Ascending aorta (tissue), 2 donors: ENCODE results near the gene NPY4R. TPM values are rescaled to one million over a fixed set of nuclear protein-coding genes. Genes with fewer than 3 reads are reported as not detected.
"Not testable (repeated sequence)": the region's sequence is repeated elsewhere in the genome, so short reads cannot be mapped to it uniquely, and the experiment has no call there.

Experiments
- DNase-seq, 2 donors: peaks; one replicate each; pipeline ENCODE4 v3.0.0-alpha.2; 2019; ENCODE audit warnings: low spot score in 2 of 2
- H3K27ac ChIP-seq, 2 donors: fragments of 200-600 bp; sonication (generic); one replicate each; pipeline ENCODE4 v1.5.1; 2016 to 2017; ENCODE audit warnings: mild to moderate bottlenecking in 1 of 2
- H3K27me3 ChIP-seq: fragments of 200-600 bp; sonication (generic); one replicate; pipeline ENCODE4 v1.5.1; 2017
- H3K36me3 ChIP-seq, 2 donors: fragments of 200-600 bp; sonication (generic); one replicate each; pipeline ENCODE4 v1.5.1; 2016
- H3K4me1 ChIP-seq, 2 donors: fragments of 200-600 bp; sonication (generic); one replicate each; pipeline ENCODE4 v1.5.1; 2016 to 2017; ENCODE audit warnings: mild to moderate bottlenecking in 1 of 2
- H3K4me3 ChIP-seq, 2 donors: fragments of 200-600 bp; sonication (generic); one replicate each; pipeline ENCODE4 v1.5.1; 2016 to 2017; ENCODE audit warnings: mild to moderate bottlenecking in 1 of 2
- H3K9me3 ChIP-seq, 2 donors: fragments of 200-600 bp; sonication (generic); one replicate each; pipeline ENCODE4 v1.5.1; 2016
- intact Hi-C: fragments of 100-400 bp; cut with DNase I; formaldehyde crosslinking; loops from one replicate; pipeline ENCODE4 v1.15.1; 2023
- total RNA-seq: library from RNA; depleted of rRNA; stranded (reverse); fragments of >200 nt; gene quantifications from one replicate; pipeline ENCODE4 v1.1.0, GENCODE V29; 2016

The NPY4R gene
- total RNA-seq, 1 donor from 2014 or later = not detected

DNA sequence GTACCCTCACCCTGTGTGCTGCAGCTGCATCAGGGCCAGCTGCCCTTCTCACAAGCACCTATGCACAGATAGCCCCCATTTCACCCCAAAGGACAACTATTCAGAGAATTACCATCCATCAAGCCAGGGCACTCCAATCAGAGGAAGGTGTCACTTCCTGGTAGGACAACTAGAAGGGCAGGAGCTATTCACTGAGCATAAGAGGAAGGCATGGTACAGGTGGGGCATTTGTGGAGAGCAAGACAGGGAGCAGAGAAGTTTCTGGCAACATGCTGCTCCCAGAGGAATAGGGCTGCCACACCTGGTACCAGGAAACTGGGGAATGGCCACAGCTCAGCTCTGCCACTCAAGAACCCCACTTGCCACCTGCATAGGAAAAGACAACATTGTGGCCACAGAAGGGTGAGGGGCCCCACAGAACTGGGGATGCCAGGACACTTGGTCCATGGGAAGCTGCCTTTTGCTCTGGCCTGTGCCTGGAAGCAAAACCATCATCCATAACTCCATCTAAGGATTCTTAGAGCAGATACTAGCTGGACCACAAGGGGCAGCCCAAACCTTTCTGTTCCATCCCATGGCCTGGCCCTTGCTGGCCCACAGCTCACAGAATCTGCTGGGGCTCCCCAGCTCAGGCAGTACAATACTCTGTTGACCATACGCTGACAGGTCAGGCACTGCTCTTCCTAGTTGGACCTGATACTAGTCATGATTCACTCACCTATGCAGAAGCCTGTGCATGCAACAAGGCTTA is 25.8 kb upstream of the NPY4R start:
- H3K36me3 ChIP-seq, H3K4me1 ChIP-seq, intact Hi-C loops, H3K4me3 ChIP-seq, H3K27ac ChIP-seq, H3K9me3 ChIP-seq, DNase-seq, H3K27me3 ChIP-seq: not testable (repeated sequence)

DNA sequence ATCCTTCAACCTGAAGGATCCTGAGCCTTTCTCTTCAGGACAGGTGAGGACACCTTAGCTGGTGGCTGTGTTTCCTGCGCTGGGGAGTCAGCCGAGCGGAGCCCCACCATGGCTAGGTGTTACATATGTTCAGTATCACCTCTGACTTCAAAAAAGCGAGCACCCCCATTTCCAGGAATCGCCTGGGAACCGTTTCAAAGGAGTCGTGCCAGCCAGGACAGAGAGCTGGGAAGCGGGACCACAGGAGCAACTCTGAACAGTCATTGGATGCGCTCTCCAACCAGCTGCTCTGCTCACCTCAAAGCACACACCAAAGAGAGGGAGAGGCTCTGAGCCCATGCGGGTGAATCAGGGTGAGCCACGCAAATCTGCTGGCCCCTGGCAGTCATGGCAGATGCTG is 24.5 kb upstream of the NPY4R start:
- H3K4me3 ChIP-seq, intact Hi-C loops, H3K4me1 ChIP-seq, H3K9me3 ChIP-seq, H3K27me3 ChIP-seq, H3K27ac ChIP-seq, DNase-seq, H3K36me3 ChIP-seq: not testable (repeated sequence)

DNA sequence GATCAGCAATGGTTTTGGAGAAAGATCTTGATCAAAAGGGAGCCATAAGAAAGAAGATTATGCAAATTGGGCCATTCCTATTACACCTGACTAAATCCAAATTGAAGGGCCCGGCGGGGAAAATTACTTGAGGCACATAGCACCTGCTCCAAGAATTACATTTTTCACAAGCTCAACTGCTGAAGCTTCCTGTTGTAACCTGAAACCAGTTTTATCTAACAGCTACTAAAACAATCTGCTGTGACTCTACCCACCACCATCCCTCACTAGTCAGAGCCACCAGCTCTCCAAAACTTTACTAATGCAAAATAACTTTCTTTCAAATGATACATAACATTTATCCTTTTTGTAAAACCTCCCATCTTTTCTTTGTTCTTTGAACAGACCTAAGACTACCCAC is 20.7 kb upstream of the NPY4R start:
- H3K27me3 ChIP-seq, H3K36me3 ChIP-seq, H3K4me1 ChIP-seq, H3K27ac ChIP-seq, H3K9me3 ChIP-seq, intact Hi-C loops, DNase-seq, H3K4me3 ChIP-seq: not testable (repeated sequence)

DNA sequence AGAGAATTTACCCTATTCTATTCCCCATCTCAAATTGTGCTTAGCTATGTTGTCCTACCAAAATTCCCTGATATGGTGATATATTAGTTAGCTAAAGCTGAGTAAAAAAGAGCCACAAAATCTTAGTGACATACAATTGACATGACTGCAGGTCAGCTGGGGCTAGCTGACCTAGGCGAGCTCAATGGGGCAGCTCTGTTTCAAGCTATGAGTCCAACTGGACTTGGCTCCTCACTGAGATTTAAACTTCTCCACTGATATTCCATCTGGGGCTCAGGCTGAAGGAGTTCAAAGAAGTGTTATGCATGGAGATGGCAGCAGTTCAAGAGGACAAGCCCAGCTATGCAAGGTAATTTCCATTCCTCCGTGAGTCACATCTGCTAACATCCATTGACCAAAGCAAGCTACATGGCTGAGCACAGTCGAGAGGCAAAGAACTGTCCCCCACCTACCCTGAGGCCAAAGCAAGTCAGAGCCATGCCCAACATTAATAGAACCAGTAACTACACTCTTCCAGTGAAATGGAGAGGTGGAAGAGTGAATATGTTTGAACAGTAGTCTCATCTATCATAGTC is 9.1 kb upstream of the NPY4R start:
- DNase-seq, H3K27ac ChIP-seq, H3K9me3 ChIP-seq, H3K4me3 ChIP-seq, intact Hi-C loops, H3K4me1 ChIP-seq, H3K36me3 ChIP-seq, H3K27me3 ChIP-seq: not testable (repeated sequence)

DNA sequence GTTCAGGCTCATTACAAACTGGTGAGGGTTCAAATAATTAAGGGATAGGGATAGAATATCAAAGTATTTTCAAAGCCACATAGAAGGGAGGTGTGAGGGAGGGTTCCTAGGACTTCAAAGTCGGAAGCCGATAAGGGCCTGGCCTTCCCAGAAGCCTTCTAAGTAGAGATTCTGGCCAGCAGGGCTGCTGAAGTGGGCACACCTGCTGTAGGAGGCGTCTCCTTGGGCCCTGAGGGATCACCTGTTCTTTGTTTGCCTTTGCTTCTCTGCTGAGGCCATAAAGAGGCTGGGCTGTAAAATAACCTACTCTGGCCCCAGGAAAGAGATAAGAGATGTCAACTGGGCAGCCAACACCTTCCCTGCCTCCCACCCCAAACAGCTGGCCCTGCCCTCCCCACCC is 8.0 kb upstream of the NPY4R start:
- intact Hi-C loops, H3K4me3 ChIP-seq: not testable (repeated sequence)

DNA sequence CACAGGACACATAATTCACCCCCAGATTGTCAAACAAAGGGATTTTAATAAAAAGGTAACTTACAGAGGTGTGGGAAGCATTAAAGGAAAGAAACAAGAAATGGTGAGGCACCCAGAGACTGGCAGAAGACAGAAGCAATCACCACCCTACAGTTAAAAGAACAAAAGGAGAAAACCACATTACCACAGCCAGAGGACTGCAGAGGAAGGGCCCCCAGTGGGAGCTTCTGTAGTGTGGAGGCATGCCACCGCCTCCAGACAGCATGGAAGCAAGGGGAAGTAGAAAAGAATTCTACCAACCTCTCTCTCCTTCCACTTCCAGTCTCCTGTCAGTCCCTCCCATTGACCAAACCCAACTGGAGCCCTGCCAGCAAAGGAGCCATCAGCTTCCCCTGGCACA is 4.4 kb upstream of the NPY4R start:
- DNase-seq, H3K27ac ChIP-seq, intact Hi-C loops, H3K4me3 ChIP-seq, H3K9me3 ChIP-seq, H3K36me3 ChIP-seq, H3K27me3 ChIP-seq, H3K4me1 ChIP-seq: not testable (repeated sequence)

More for the DNA sequence above, 8.0 kb upstream of the NPY4R start:
- not testable (repeated sequence) for H3K36me3 ChIP-seq, H3K27me3 ChIP-seq, H3K4me1 ChIP-seq, H3K27ac ChIP-seq, DNase-seq, H3K9me3 ChIP-seq

DNA sequence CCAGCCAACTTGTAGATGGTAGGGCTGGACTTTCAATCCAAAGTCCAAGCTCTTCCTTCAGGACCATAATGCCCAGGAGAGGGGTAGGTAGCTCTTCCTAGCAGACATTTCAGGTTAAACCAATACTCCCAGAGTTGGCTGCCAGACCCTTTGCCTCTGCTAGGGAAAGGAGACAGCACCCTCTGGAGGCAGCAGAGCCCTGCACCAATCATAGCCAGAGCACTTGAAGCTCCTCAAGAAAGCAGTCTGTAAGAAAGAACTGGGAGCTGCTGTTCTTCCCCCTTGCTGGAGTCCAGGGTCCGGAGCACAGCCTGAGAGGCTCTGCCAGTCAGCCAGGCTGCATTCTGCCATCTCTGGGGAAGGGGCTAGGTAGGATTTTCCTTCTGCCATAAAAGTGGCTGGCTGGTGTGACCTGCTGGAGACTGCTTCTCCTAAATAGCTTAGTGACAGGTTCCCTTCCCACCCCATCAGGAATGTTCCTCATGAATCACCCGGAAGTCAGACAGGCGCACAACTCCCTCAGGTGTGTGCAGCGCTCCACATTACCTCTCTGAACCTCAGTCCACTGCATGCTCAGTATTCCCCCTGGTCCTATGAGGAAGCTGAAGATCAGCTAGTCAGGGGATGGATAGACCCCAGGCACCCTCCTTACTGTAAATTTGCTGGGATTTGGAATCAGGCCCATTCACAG is 2.5 kb upstream of the NPY4R start:
- H3K4me1 ChIP-seq, H3K36me3 ChIP-seq, DNase-seq, H3K4me3 ChIP-seq, H3K27me3 ChIP-seq, H3K9me3 ChIP-seq, intact Hi-C loops, H3K27ac ChIP-seq: not testable (repeated sequence)

DNA sequence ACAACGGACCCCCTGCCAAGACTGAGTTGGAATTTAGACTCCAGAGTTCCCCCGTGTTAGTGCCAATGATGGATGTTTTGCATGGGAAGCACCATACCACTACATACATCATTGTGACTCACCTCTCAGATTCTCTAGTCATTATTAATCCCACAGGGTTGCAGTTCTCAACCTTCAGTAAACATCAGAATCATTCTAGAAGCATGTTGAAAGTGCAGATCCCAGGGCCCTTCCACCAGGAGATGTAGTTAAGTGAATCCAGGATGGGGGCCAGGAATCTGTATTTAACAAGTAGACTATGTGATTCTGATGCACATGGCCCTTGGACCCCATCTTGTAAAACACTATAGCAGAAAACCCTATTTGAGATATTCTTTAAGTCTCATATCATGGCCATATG is 2.1 kb downstream of the NPY4R start:
- H3K27me3 ChIP-seq, H3K9me3 ChIP-seq, H3K36me3 ChIP-seq, intact Hi-C loops, DNase-seq, H3K4me1 ChIP-seq, H3K27ac ChIP-seq, H3K4me3 ChIP-seq: not testable (repeated sequence)

DNA sequence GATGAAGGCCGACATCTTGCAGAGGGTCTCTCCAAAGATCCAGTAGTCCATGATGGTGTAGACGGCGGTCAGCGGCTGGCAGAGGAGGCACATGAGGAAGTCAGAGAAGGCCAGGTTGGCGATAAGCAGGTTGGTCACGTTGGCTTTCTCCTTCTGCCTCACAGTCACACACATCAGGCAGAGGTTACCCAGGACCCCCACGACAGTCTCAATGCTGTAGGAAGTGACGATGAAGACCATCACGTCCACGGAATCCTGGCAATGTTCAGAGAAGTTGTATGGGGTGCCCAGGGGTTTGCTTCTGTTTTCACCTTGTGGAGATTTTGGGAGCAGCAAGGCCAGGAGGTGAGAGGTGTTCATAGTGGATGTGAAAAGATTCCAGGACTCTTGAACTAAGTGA is 3.5 kb downstream of the NPY4R start:
- DNase-seq, H3K36me3 ChIP-seq, H3K4me3 ChIP-seq, H3K4me1 ChIP-seq, H3K9me3 ChIP-seq, intact Hi-C loops, H3K27ac ChIP-seq, H3K27me3 ChIP-seq: not testable (repeated sequence)

DNA sequence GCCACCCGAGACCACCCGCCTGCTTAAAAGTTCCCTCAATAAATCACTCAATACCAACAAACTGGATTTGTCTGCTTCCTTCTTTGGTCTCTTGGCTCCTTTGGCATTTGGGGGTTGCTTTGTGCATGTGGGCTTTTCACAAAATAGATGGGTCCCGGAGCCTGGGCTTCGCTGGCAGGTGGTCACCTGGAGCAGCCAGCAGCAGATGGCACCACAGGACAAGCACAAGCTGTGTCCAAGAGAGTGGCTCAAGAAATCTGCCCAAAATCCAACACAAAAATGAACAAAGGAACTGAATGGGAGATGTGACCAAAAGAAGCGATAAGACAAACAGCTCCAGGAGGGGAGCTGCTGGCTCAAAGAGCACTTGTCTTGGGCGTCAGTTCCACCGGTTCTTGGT is 6.2 kb downstream of the NPY4R start:
- H3K9me3 ChIP-seq = not testable (repeated sequence)

DNA sequence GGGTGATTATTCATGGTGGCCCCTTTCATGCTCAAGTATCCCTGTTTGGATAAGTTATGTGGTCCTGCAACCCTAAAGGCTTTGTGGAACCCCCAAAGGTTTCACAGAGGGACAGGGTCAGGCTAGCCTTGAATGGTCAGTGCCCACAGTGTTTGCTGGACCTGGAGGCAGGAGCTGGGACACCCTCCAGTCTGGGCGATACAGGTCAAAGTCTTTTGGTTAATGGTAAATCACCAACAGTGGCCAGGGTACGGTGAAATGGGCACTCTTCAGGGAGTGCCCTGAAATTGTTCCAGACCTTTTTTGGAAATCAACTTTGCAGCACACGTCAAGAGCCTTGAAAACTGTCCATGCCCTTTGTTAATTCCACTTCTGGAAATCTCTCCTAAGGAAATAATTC is 8.7 kb downstream of the NPY4R start:
- H3K27me3 ChIP-seq, intact Hi-C loops, H3K27ac ChIP-seq, H3K9me3 ChIP-seq, H3K36me3 ChIP-seq, H3K4me3 ChIP-seq, H3K4me1 ChIP-seq, DNase-seq: not testable (repeated sequence)

More for the DNA sequence above, 6.2 kb downstream of the NPY4R start:
- H3K4me1 ChIP-seq, DNase-seq, H3K36me3 ChIP-seq, H3K4me3 ChIP-seq, H3K27ac ChIP-seq, intact Hi-C loops, H3K27me3 ChIP-seq: not testable (repeated sequence)

DNA sequence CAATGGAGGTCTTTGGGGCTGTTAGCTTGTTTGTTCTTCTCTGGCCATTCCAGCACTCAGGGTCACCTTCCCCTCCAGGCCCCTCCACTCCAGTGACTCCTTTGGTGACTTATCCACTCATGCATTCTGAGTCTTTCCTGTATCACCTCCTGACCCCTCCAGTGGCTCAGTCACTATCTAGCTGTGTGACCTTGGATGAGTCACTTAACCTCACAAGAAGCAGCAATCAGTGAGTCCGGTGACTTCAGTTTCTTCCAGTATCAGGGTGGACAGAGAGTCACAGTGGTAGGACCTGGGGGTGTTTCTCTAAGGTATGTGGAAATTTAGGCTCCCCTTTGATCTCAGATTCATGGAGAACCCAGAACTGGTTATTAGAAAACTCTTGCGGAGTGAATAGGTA is 9.8 kb downstream of the NPY4R start:
- H3K27me3 ChIP-seq, H3K4me1 ChIP-seq, H3K27ac ChIP-seq, DNase-seq, intact Hi-C loops, H3K4me3 ChIP-seq, H3K9me3 ChIP-seq, H3K36me3 ChIP-seq: not testable (repeated sequence)

DNA sequence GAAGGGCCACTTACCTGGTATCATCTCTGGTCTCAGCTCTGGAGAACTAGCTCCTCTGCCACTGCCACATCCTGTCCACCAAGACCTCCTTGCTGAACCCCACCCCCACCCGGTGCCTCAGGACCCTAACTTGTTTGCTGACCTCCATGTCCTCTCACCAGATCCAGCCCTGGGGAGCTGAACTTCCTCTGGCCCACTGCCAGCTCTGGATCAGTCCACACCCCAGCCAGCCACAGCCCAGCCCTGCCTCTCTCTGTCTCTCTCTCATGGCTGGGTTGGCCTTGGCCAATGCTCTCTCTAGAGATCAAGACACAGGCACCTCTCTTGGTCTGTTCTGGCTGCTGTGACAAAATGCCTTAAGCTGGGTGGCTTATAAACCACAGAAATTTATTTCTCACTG is 14.4 kb downstream of the NPY4R start:
- DNase-seq, intact Hi-C loops, H3K27me3 ChIP-seq: not testable (repeated sequence)

DNA sequence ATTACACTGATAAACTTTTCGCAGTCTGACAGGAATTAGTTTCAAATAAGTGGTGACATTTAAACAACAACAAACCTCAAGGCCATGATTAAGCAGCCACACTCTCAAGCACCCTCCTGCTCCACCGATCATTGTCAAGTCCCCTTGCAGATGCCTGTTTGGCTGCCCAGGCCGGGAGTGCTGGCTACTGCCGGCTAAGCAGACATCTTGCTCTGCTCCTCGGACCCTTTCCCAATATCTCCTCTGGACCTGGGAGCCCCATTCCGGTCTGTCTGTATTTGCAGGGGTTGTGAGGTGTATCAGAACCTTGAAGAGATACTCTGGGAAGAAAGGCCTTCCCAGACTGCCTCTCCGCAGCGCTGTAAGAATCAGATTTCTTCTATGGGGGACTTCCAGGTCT is 14.9 kb downstream of the NPY4R start:
- H3K4me1 ChIP-seq, intact Hi-C loops, H3K36me3 ChIP-seq, H3K27me3 ChIP-seq, H3K4me3 ChIP-seq, H3K27ac ChIP-seq, DNase-seq, H3K9me3 ChIP-seq: not testable (repeated sequence)

More for the DNA sequence above, 14.4 kb downstream of the NPY4R start:
- not testable (repeated sequence) for H3K36me3 ChIP-seq, H3K9me3 ChIP-seq, H3K4me1 ChIP-seq, H3K27ac ChIP-seq, H3K4me3 ChIP-seq
